HepG2 (cell line): ENCODE data around the gene LOC128125822.

Experiments used
- AGO2 ChIP-seq: fragments of 200-400 bp; formaldehyde crosslinking; optimal IDR thresholded peaks from 2 replicates; pipeline ENCODE3; 2017; ENCODE audit warnings: mild to moderate bottlenecking, low read depth, low read length, moderate library complexity
- DNMT3B ChIP-seq: conservative IDR thresholded peaks from 2 replicates; pipeline ENCODE4 v1.6.1; 2016; ENCODE audit warnings: missing biosample characterization, control low read depth
- EEA1 ChIP-seq: sonication (generic); formaldehyde crosslinking; IDR thresholded peaks from 2 replicates; pipeline ENCODE4 v1.5.1; 2020; ENCODE audit warnings: mild to moderate bottlenecking, missing genetic modification reagents, borderline replicate concordance
- ETV6 ChIP-seq: sonication (generic); formaldehyde crosslinking; conservative IDR thresholded peaks from 2 replicates; pipeline ENCODE4 v1.4.0; 2020; ENCODE audit warnings: missing genetic modification reagents
- FOXJ3 ChIP-seq: sonication (generic); formaldehyde crosslinking; IDR thresholded peaks from 2 replicates; pipeline ENCODE4 v1.4.0; 2020; ENCODE audit warnings: missing genetic modification reagents, mild to moderate bottlenecking, borderline replicate concordance
- FOXO1 ChIP-seq: sonication (generic); formaldehyde crosslinking; IDR thresholded peaks from 2 replicates; pipeline ENCODE4 v1.4.0; 2020; ENCODE audit warnings: missing genetic modification reagents
- GTF3A ChIP-seq: sonication (generic); formaldehyde crosslinking; conservative IDR thresholded peaks from 2 replicates; pipeline ENCODE4 v1.4.0; 2020; ENCODE audit warnings: mild to moderate bottlenecking, missing genetic modification reagents
- HIVEP1 ChIP-seq: sonication (generic); formaldehyde crosslinking; IDR thresholded peaks from 2 replicates; pipeline ENCODE4 v1.4.0; 2020; ENCODE audit warnings: mild to moderate bottlenecking, missing genetic modification reagents
- HNF1B ChIP-seq: sonication (generic); formaldehyde crosslinking; IDR thresholded peaks from 2 replicates; pipeline ENCODE4 v1.5.1; 2020; ENCODE audit warnings: mild to moderate bottlenecking, moderate library complexity, missing genetic modification reagents
- KAT2B ChIP-seq: fragments of 150-350 bp; IDR thresholded peaks from 2 replicates; pipeline ENCODE4 v1.6.1; 2014; ENCODE audit warnings: low read depth, low read length, borderline replicate concordance
- MED1 ChIP-seq: sonication (generic); formaldehyde crosslinking; IDR thresholded peaks from 2 replicates; pipeline ENCODE4 v1.4.0; 2020; ENCODE audit warnings: missing genetic modification reagents
- ONECUT2 ChIP-seq: sonication (generic); formaldehyde crosslinking; IDR thresholded peaks from 2 replicates; pipeline ENCODE4 v1.4.0; 2020; ENCODE audit warnings: missing genetic modification reagents
- POLR2A ChIP-seq, 2 experiments: IDR thresholded peaks; 2 replicates each; pipeline ENCODE4 v1.6.1; 2011; ENCODE audit warnings: low read depth in 2 of 2, low read length in 2 of 2, mild to moderate bottlenecking in 1 of 2, moderate library complexity in 1 of 2; ENCODE audit not compliant: insufficient read depth in 1 of 2
- POLR2AphosphoS2 ChIP-seq: IDR thresholded peaks from 2 replicates; pipeline ENCODE4 v1.6.1; 2011; ENCODE audit warnings: low read depth, low read length, improper control_type of control experiment
- POLR2G ChIP-seq: fragments of 200-400 bp; formaldehyde crosslinking; IDR thresholded peaks from 2 replicates; pipeline ENCODE4 v1.6.1; 2018; ENCODE audit warnings: mild to moderate bottlenecking, low read depth, low read length, moderate library complexity
- RBM22 ChIP-seq: fragments of 200-400 bp; formaldehyde crosslinking; optimal IDR thresholded peaks from 2 replicates; pipeline ENCODE3; 2017; ENCODE audit warnings: mild to moderate bottlenecking, low read length, moderate library complexity
- SYNCRIP ChIP-seq: fragments of 200-400 bp; formaldehyde crosslinking; IDR thresholded peaks from 2 replicates; pipeline ENCODE4 v1.6.1; 2018; ENCODE audit warnings: mild to moderate bottlenecking, low read depth, low read length; ENCODE audit not compliant: insufficient read depth
- TEAD3 ChIP-seq: optimal IDR thresholded peaks from 2 replicates; pipeline ENCODE3; 2016; ENCODE audit warnings: borderline replicate concordance
- ZFP36L1 ChIP-seq: sonication (generic); formaldehyde crosslinking; IDR thresholded peaks from 2 replicates; pipeline ENCODE4 v1.8.0; 2022; ENCODE audit warnings: mild to moderate bottlenecking, missing genetic modification reagents, moderate library complexity
- ZFX ChIP-seq: sonication (generic); formaldehyde crosslinking; IDR thresholded peaks from 2 replicates; pipeline ENCODE4 v1.4.0; 2020; ENCODE audit warnings: mild to moderate bottlenecking, low read depth, missing genetic modification reagents, moderate library complexity
- ZKSCAN5 ChIP-seq: sonication (generic); formaldehyde crosslinking; IDR thresholded peaks from 2 replicates; pipeline ENCODE4 v1.5.1; 2020; ENCODE audit warnings: mild to moderate bottlenecking, missing genetic modification reagents
- ZNF432 ChIP-seq: sonication (generic); formaldehyde crosslinking; IDR thresholded peaks from 2 replicates; pipeline ENCODE4 v1.5.0; 2020; ENCODE audit warnings: missing genetic modification reagents, mild to moderate bottlenecking, borderline replicate concordance
- ZNF503 ChIP-seq: sonication (generic); formaldehyde crosslinking; IDR thresholded peaks from 2 replicates; pipeline ENCODE4 v1.4.0; 2020; ENCODE audit warnings: missing genetic modification reagents
- ZNF800 ChIP-seq: sonication (generic); formaldehyde crosslinking; IDR thresholded peaks from 2 replicates; pipeline ENCODE4 v1.4.0; 2020; ENCODE audit warnings: missing genetic modification reagents
- TF ChIP-seq, protein P1 (sequence below): sonication (generic); formaldehyde crosslinking; IDR thresholded peaks from 2 replicates; pipeline ENCODE4 v1.4.0; 2020; ENCODE audit warnings: missing genetic modification reagents

LOC128125822 gene

GRCh38 chr6:63576147-63576772 is 4.0 kb downstream of the LOC128125822 start (continued):
- no peak for TF ChIP-seq ZFP36L1 (CRISPR knock-in tag)
- no peak for TF ChIP-seq HNF1B (CRISPR knock-in tag)
- no peak for TF ChIP-seq SYNCRIP
- 0 out of 2 replicates have a peak, but pooled peaks have one; percentile 24 for TF ChIP-seq MED1 (CRISPR knock-in tag)
- peak; percentile 55; the same call in 1 of the 2 replicates for TF ChIP-seq POLR2G
- TF ChIP-seq EEA1 (CRISPR knock-in tag): no peak
- no peak for TF ChIP-seq ZFX (CRISPR knock-in tag)
- 0 out of 2 replicates have a peak, but pooled peaks have one; percentile 35 for TF ChIP-seq ONECUT2 (CRISPR knock-in tag)
- TF ChIP-seq DNMT3B (CRISPR knock-in tag): no peak
- no peak for TF ChIP-seq TEAD3 (CRISPR knock-in tag)
- TF ChIP-seq KAT2B: no peak
- peak; percentile 97 for TF ChIP-seq RBM22
- TF ChIP-seq FOXJ3: no peak
- no peak for TF ChIP-seq HIVEP1 (CRISPR knock-in tag)
- peak; percentile 75 for TF ChIP-seq AGO2
- no peak for TF ChIP-seq FOXO1 (CRISPR knock-in tag)
- TF ChIP-seq ZKSCAN5 (CRISPR knock-in tag): no peak
- no peak for TF ChIP-seq ETV6 (CRISPR knock-in tag)
- 0 out of 2 replicates have a peak, but pooled peaks have one; percentile 15 for TF ChIP-seq ZNF503 (CRISPR knock-in tag)
- TF ChIP-seq ZNF432 (CRISPR knock-in tag): no peak
- TF ChIP-seq, protein P1, sequence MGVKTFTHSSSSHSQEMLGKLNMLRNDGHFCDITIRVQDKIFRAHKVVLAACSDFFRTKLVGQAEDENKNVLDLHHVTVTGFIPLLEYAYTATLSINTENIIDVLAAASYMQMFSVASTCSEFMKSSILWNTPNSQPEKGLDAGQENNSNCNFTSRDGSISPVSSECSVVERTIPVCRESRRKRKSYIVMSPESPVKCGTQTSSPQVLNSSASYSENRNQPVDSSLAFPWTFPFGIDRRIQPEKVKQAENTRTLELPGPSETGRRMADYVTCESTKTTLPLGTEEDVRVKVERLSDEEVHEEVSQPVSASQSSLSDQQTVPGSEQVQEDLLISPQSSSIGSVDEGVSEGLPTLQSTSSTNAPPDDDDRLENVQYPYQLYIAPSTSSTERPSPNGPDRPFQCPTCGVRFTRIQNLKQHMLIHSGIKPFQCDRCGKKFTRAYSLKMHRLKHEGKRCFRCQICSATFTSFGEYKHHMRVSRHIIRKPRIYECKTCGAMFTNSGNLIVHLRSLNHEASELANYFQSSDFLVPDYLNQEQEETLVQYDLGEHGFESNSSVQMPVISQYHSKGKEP: no peak
- TF ChIP-seq POLR2AphosphoS2: 0 out of 2 replicates have a peak, but pooled peaks have one; percentile 23
- TF ChIP-seq ZNF800 (CRISPR knock-in tag): no peak
- TF ChIP-seq GTF3A (CRISPR knock-in tag): no peak
- peak; percentile 29 to 49; a peak in 2 of 4 replicates for TF ChIP-seq POLR2A (IDR thresholded peaks at IDR 0.05; ENCODE audit: insufficient read depth in 1 of 2, low read depth in 2 of 2, low read length in 2 of 2)
